ENCODE data around the gene FAM168A. TPM values are rescaled to one million over a fixed set of nuclear protein-coding genes. Genes with fewer than 3 reads are reported as not detected.
A peak's percentile ranks its signal among the peaks of the same experiment; 100 is the strongest.

Gene FAM168A
- total and polyA plus RNA-seq, 2 of the 8 experiments (the other 6 are each of a cell fraction or from before 2014, with no cell fraction given), result 17.1 to 21.6 TPM

- no peak for TF ChIP-seq POLR2AphosphoS5 (IDR thresholded peaks at IDR 0.05; ENCODE audit: low read depth, low read length)
- TF ChIP-seq NRF1 (IDR thresholded peaks at IDR 0.05; ENCODE audit: low read depth, low read length), result no peak
- no peak for TF ChIP-seq YY1 (IDR thresholded peaks at IDR 0.05; ENCODE audit: low read depth, low read length)
- TF ChIP-seq TAF1 (IDR thresholded peaks at IDR 0.05; ENCODE audit: low read depth, low read length), result no peak
- TF ChIP-seq GABPA (IDR thresholded peaks at IDR 0.05; ENCODE audit: borderline replicate concordance, insufficient read depth, low read length), result peak; percentile 56; the same call in 1 of the 2 replicates
- TF ChIP-seq SP4 (IDR thresholded peaks at IDR 0.05; ENCODE audit: low read length), result no peak
- no peak for TF ChIP-seq CHD2 (IDR thresholded peaks at IDR 0.05; ENCODE audit: low read length)
- no peak for TF ChIP-seq BACH1 (IDR thresholded peaks at IDR 0.05; ENCODE audit: low read length)
- peak; percentile 91 for TF ChIP-seq MAX (IDR thresholded peaks at IDR 0.05)
- TF ChIP-seq EP300 (IDR thresholded peaks at IDR 0.05; ENCODE audit: borderline replicate concordance in 1 of 2, low read depth in 2 of 2, low read length in 2 of 2), result no peak
- TF ChIP-seq HDAC6 (IDR thresholded peaks at IDR 0.05; ENCODE audit: low read depth, low read length), result no peak
- no peak for TF ChIP-seq SIX5 (IDR thresholded peaks at IDR 0.05; ENCODE audit: low read depth, low read length)
- TF ChIP-seq POLR2A (IDR thresholded peaks at IDR 0.05; ENCODE audit: control extremely low read depth in 1 of 2, low read depth in 2 of 2, low read length in 2 of 2), result no peak
- TF ChIP-seq CTCF (IDR thresholded peaks at IDR 0.05; ENCODE audit: control extremely low read depth in 1 of 3, insufficient read depth in 1 of 3, low read depth in 1 of 3, low read length in 3 of 3), result peak; percentile 89 to 99 (median 96)
- no peak for TF ChIP-seq ASH2L (IDR thresholded peaks at IDR 0.05; ENCODE audit: low read length)
- no peak for TF ChIP-seq SIRT6 (IDR thresholded peaks at IDR 0.05; ENCODE audit: low read length)
- TF ChIP-seq RBBP5 (IDR thresholded peaks at IDR 0.05; ENCODE audit: borderline replicate concordance, low read depth, low read length), result no peak
- no peak for TF ChIP-seq SRF (IDR thresholded peaks at IDR 0.05; ENCODE audit: low read depth, low read length)
Observed at GRCh38 chr11:73393479-73394415, 204.2 kb downstream of the FAM168A start (continued).

Measured in H1 (cell line).